Measurements from ENCODE around the gene PLCXD1.

Gene PLCXD1

GRCh38 chrX:258291-259040 lies 22.7 kb upstream of the PLCXD1 start:
- TF ChIP-seq ZFP3 (CRISPR knock-in tag; IDR thresholded peaks at IDR 0.05), result no peak
- no peak for TF ChIP-seq CSRNP3 (CRISPR knock-in tag; IDR thresholded peaks at IDR 0.05)
- no peak for TF ChIP-seq POU6F1 (CRISPR knock-in tag; IDR thresholded peaks at IDR 0.05; ENCODE audit: borderline replicate concordance, low read depth)
- TF ChIP-seq BACH2 (CRISPR knock-in tag; IDR thresholded peaks at IDR 0.05; ENCODE audit: borderline replicate concordance), result no peak
- no peak for TF ChIP-seq ESRRG (CRISPR knock-in tag; IDR thresholded peaks at IDR 0.05)
- TF ChIP-seq RARB (CRISPR knock-in tag; IDR thresholded peaks at IDR 0.05), result no peak
- no peak for TF ChIP-seq TOX (CRISPR knock-in tag; IDR thresholded peaks at IDR 0.05; ENCODE audit: borderline replicate concordance)
- TF ChIP-seq ISL1 (CRISPR knock-in tag; IDR thresholded peaks at IDR 0.05), result no peak
- TF ChIP-seq, protein P1, sequence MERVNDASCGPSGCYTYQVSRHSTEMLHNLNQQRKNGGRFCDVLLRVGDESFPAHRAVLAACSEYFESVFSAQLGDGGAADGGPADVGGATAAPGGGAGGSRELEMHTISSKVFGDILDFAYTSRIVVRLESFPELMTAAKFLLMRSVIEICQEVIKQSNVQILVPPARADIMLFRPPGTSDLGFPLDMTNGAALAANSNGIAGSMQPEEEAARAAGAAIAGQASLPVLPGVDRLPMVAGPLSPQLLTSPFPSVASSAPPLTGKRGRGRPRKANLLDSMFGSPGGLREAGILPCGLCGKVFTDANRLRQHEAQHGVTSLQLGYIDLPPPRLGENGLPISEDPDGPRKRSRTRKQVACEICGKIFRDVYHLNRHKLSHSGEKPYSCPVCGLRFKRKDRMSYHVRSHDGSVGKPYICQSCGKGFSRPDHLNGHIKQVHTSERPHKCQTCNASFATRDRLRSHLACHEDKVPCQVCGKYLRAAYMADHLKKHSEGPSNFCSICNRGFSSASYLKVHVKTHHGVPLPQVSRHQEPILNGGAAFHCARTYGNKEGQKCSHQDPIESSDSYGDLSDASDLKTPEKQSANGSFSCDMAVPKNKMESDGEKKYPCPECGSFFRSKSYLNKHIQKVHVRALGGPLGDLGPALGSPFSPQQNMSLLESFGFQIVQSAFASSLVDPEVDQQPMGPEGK (CRISPR knock-in tag; IDR thresholded peaks at IDR 0.05; ENCODE audit: borderline replicate concordance), result no peak
- TF ChIP-seq ZNF8 (CRISPR knock-in tag; IDR thresholded peaks at IDR 0.05), result no peak
- no peak for TF ChIP-seq ZNF70 (CRISPR knock-in tag; IDR thresholded peaks at IDR 0.05)
- TF ChIP-seq CSDC2 (CRISPR knock-in tag; IDR thresholded peaks at IDR 0.05), result no peak
- no peak for TF ChIP-seq ZC3H10 (CRISPR knock-in tag; IDR thresholded peaks at IDR 0.05)
- TF ChIP-seq, protein P2, sequence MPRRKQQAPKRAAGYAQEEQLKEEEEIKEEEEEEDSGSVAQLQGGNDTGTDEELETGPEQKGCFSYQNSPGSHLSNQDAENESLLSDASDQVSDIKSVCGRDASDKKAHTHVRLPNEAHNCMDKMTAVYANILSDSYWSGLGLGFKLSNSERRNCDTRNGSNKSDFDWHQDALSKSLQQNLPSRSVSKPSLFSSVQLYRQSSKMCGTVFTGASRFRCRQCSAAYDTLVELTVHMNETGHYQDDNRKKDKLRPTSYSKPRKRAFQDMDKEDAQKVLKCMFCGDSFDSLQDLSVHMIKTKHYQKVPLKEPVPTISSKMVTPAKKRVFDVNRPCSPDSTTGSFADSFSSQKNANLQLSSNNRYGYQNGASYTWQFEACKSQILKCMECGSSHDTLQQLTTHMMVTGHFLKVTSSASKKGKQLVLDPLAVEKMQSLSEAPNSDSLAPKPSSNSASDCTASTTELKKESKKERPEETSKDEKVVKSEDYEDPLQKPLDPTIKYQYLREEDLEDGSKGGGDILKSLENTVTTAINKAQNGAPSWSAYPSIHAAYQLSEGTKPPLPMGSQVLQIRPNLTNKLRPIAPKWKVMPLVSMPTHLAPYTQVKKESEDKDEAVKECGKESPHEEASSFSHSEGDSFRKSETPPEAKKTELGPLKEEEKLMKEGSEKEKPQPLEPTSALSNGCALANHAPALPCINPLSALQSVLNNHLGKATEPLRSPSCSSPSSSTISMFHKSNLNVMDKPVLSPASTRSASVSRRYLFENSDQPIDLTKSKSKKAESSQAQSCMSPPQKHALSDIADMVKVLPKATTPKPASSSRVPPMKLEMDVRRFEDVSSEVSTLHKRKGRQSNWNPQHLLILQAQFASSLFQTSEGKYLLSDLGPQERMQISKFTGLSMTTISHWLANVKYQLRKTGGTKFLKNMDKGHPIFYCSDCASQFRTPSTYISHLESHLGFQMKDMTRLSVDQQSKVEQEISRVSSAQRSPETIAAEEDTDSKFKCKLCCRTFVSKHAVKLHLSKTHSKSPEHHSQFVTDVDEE (CRISPR knock-in tag; IDR thresholded peaks at IDR 0.05), result no peak
- TF ChIP-seq OSR1 (CRISPR knock-in tag; IDR thresholded peaks at IDR 0.05), result no peak
- ATAC-seq, result no peak

DNA sequence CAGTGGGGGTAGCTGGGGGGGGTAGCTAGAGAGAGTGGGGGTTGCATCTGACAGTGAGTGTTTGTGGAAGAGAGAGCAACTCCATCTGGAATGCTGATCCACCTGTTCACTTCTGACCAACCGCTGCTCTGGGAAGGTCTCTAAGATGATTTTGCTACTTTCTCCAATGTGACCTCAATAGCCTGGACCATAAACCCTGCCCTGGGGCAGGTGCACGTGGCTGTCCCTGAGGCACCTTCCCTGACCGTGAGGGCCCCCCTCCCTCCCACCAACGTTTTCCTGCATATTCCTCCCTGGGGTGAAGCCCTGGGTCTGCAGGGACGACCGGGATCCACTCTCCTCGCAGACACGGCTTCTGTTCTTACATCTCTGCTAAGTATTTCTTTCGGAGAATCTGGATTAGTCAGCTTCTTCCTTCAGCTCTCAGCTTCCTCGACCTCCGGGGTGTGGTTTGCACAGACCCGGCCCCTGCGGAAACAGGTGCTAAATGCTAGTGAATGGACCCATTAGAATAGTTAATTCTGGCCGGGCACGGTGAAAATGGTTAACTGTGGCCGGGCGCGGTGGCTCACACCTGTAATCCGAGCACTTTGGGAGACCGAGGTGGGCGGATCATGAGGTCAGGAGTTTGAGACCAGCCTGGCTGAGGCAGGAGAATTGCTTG lies 21.4 kb upstream of the PLCXD1 start:
- TF ChIP-seq TOX (CRISPR knock-in tag; IDR thresholded peaks at IDR 0.05; ENCODE audit: borderline replicate concordance) (no peak), ZFP30 (CRISPR knock-in tag; IDR thresholded peaks at IDR 0.05) (no peak), POU6F1 (CRISPR knock-in tag; IDR thresholded peaks at IDR 0.05; ENCODE audit: borderline replicate concordance, low read depth) (no peak), ZNF565 (CRISPR knock-in tag; conservative IDR thresholded peaks at IDR 0.05; ENCODE audit: low read depth) (no peak), CSRNP3 (CRISPR knock-in tag; IDR thresholded peaks at IDR 0.05) (no peak), RARB (CRISPR knock-in tag; IDR thresholded peaks at IDR 0.05) (no peak), ZC3H10 (CRISPR knock-in tag; IDR thresholded peaks at IDR 0.05) (no peak), GLIS3 (CRISPR knock-in tag; IDR thresholded peaks at IDR 0.05) (no peak), CSDC2 (CRISPR knock-in tag; IDR thresholded peaks at IDR 0.05) (no peak), ZFP3 (CRISPR knock-in tag; IDR thresholded peaks at IDR 0.05) (no peak), TCF4 (CRISPR knock-in tag; IDR thresholded peaks at IDR 0.05; ENCODE audit: borderline replicate concordance) (no peak)
- TF ChIP-seq, protein P1 (CRISPR knock-in tag; IDR thresholded peaks at IDR 0.05; ENCODE audit: borderline replicate concordance), result no peak
- TF ChIP-seq, protein P3, sequence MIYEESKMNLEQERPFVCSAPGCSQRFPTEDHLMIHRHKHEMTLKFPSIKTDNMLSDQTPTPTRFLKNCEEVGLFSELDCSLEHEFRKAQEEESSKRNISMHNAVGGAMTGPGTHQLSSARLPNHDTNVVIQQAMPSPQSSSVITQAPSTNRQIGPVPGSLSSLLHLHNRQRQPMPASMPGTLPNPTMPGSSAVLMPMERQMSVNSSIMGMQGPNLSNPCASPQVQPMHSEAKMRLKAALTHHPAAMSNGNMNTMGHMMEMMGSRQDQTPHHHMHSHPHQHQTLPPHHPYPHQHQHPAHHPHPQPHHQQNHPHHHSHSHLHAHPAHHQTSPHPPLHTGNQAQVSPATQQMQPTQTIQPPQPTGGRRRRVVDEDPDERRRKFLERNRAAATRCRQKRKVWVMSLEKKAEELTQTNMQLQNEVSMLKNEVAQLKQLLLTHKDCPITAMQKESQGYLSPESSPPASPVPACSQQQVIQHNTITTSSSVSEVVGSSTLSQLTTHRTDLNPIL (CRISPR knock-in tag; IDR thresholded peaks at IDR 0.05; ENCODE audit: low read depth), result no peak
- no peak for ATAC-seq
